Measurements from ENCODE around the gene PHACTR1. TPM values are rescaled to one million over a fixed set of nuclear protein-coding genes. Genes with fewer than 3 reads are reported as not detected.

PHACTR1 gene
- total RNA-seq, 1 donor from 2014 or later = 8.4 TPM

- peaks cover 0 to 7% of the 10 kb centered on the region in 2 donors for H3K9me3 ChIP-seq
- no peaks in the 10 kb centered on the region for H3K4me1 ChIP-seq
- no peak overlapping the region for H3K27ac ChIP-seq
- intact Hi-C loops (cut with DNase I) = no loop called here
- peaks cover under 1 to 18% of the 10 kb centered on the region in 2 donors for H3K36me3 ChIP-seq
- H3K27me3 ChIP-seq = no peaks in the 10 kb centered on the region
- no peak for TF ChIP-seq CTCF (IDR thresholded peaks at IDR 0.05)
- no peak for DNase-seq (ENCODE audit: low spot score in 2 of 2)
- no peak overlapping the region for H3K4me3 ChIP-seq
These were observed 543.6 kb downstream of the PHACTR1 start for GRCh38 chr6:13260101-13260598.

- peak overlapping the region in 1 of 2 donors; percentile 16 for H3K27ac ChIP-seq
- peaks cover 0 to 14% of the 10 kb centered on the region in 2 donors for H3K36me3 ChIP-seq
These were observed 544.3 kb downstream of the PHACTR1 start for GRCh38 chr6:13260831-13261230.

GRCh38 chr6:13261464-13261994, 545.0 kb downstream of the PHACTR1 start:
- H3K4me1 ChIP-seq = no peaks in the 10 kb centered on the region
- no peak overlapping the region for H3K4me3 ChIP-seq
- H3K27ac ChIP-seq = peak overlapping the region in 1 of 2 donors; percentile 16
- H3K36me3 ChIP-seq = peaks cover 0 to 9% of the 10 kb centered on the region in 2 donors
- H3K27me3 ChIP-seq = no peaks in the 10 kb centered on the region
- no peak for TF ChIP-seq CTCF (IDR thresholded peaks at IDR 0.05)
- no peak for DNase-seq (ENCODE audit: low spot score in 2 of 2)
- intact Hi-C loops (cut with DNase I) = no loop called here
- H3K9me3 ChIP-seq = no peaks in the 10 kb centered on the region

More at GRCh38 chr6:13260831-13261230, 544.3 kb downstream of the PHACTR1 start:
- intact Hi-C loops (cut with DNase I) = no loop called here
- no peak overlapping the region for H3K4me3 ChIP-seq
- H3K4me1 ChIP-seq = no peaks in the 10 kb centered on the region
- H3K27me3 ChIP-seq = no peaks in the 10 kb centered on the region
- TF ChIP-seq CTCF (IDR thresholded peaks at IDR 0.05) = no peak
- H3K9me3 ChIP-seq = peaks cover 0 to 6% of the 10 kb centered on the region in 2 donors
- no peak for DNase-seq (ENCODE audit: low spot score in 2 of 2)

- H3K36me3 ChIP-seq = peaks cover 0 to 9% of the 10 kb centered on the region in 2 donors
- H3K9me3 ChIP-seq = no peaks in the 10 kb centered on the region
- H3K4me3 ChIP-seq = no peak overlapping the region
- no peak overlapping the region for H3K27ac ChIP-seq
- H3K27me3 ChIP-seq = no peaks in the 10 kb centered on the region
- intact Hi-C loops (cut with DNase I) = no loop called here
- DNase-seq (ENCODE audit: low spot score in 2 of 2) = no peak
- TF ChIP-seq CTCF (IDR thresholded peaks at IDR 0.05) = no peak
- H3K4me1 ChIP-seq = peaks cover 0 to 3% of the 10 kb centered on the region in 2 donors
These were observed 546.0 kb downstream of the PHACTR1 start for GRCh38 chr6:13262302-13263230.

GRCh38 chr6:13263669-13264068, 547.1 kb downstream of the PHACTR1 start:
- Histone ChIP-seq H3K4me3 (no peak overlapping the region), H3K27ac (no peak overlapping the region), H3K36me3 (peaks cover 0 to 9% of the 10 kb centered on the region in 2 donors), H3K9me3 (no peaks in the 10 kb centered on the region), H3K4me1 (peaks cover 0 to 10% of the 10 kb centered on the region in 2 donors), H3K27me3 (no peaks in the 10 kb centered on the region)
- TF ChIP-seq CTCF (IDR thresholded peaks at IDR 0.05) = no peak
- intact Hi-C loops (cut with DNase I) = no loop called here
- no peak for DNase-seq (ENCODE audit: low spot score in 2 of 2)

Measured in ascending aorta (tissue), 2 donors.